ENCODE measurements around the gene DNAI2.

- TF ChIP-seq CTCF (IDR thresholded peaks at IDR 0.05) (no peak), POLR2A (IDR thresholded peaks at IDR 0.05) (no peak)
These were observed 46.6 kb upstream of the DNAI2 start for GRCh38 chr17:74227271-74228080.

Measured in uterus (tissue), 2 donors.